Left lung (tissue), 10 donors: ENCODE results near the gene CMBL. TPM values are rescaled to one million over a fixed set of nuclear protein-coding genes. Genes with fewer than 3 reads are reported as not detected.
A peak's percentile ranks its signal among the peaks of the same experiment; 100 is the strongest.

Source experiments
- ATAC-seq: fragments of 200-7000 bp; cut with Tn5 transposase; one replicate; pipeline ENCODE4 v1.9.1; 2020; ENCODE audit warnings: moderate library complexity
- DNase-seq, 4 donors: peaks; one replicate each; pipeline ENCODE4 v3.0.0-alpha.2; 2013 to 2020
- H3K27ac ChIP-seq, 2 donors: fragments of 200-600 bp; sonication (generic) in 1 of 2; one replicate each; pipeline versions ENCODE4 v1.5.0 to v1.8.0; 2020 to 2021
- H3K27me3 ChIP-seq, 2 donors: fragments of 200-600 bp; sonication (generic) in 1 of 2; one replicate each; pipeline versions ENCODE4 v1.5.0 to v1.8.0; 2020 to 2021
- H3K36me3 ChIP-seq, 2 donors: fragments of 200-600 bp; sonication (generic) in 1 of 2; one replicate each; pipeline versions ENCODE4 v1.5.0 to v1.8.0; 2020 to 2021
- H3K4me1 ChIP-seq, 2 donors: fragments of 200-600 bp; one replicate each; pipeline ENCODE4 v1.8.0; 2021
- H3K4me3 ChIP-seq, 2 donors: fragments of 200-600 bp; sonication (generic) in 1 of 2; one replicate each; pipeline versions ENCODE4 v1.5.0 to v1.8.0; 2020 to 2021; ENCODE audit warnings: mild to moderate bottlenecking in 1 of 2
- H3K9me3 ChIP-seq, 2 donors: fragments of 200-600 bp; sonication (generic) in 1 of 2; one replicate each; pipeline versions ENCODE4 v1.5.0 to v1.8.0; 2020 to 2021
- intact Hi-C, 2 donors: fragments of 100-400 bp; cut with DNase I; formaldehyde crosslinking; loops; one replicate each; pipeline versions ENCODE4 v1.11.2 to v1.14.2; 2022
- polyA plus RNA-seq, 6 donors: library from polyadenylated mRNA; unstranded; fragments of 120-200 nt; gene quantifications; one replicate each; pipeline ENCODE4 v1.2.1, GENCODE V29; 2013; ENCODE audit not compliant: insufficient read length in 6 of 6
- total RNA-seq, 2 donors: library from RNA; stranded (reverse); fragmentation: NEBNext Ultra II Directional; extraction: Animal tissue kit (Norgen Biotek cat#: 25700); gene quantifications; one replicate each; pipeline ENCODE4 v1.2.1, GENCODE V29; 2021
- TF ChIP-seq, protein P1 (sequence below), 2 donors: fragments of 200-600 bp; sonication (generic) in 1 of 2; IDR thresholded peaks; one replicate each; pipeline versions ENCODE4 v1.5.0 to v1.8.0; 2021; ENCODE audit warnings: antibody characterized with exemption in 2 of 2
- donor health status: DM: no; HTN: yes; CAD: no.
- donor health status: DM: no; HTN: no; CAD: no.

The CMBL gene
- total and polyA plus RNA-seq, 8 donors = 17.3 to 26.9 (median 22.5) TPM

DNA sequence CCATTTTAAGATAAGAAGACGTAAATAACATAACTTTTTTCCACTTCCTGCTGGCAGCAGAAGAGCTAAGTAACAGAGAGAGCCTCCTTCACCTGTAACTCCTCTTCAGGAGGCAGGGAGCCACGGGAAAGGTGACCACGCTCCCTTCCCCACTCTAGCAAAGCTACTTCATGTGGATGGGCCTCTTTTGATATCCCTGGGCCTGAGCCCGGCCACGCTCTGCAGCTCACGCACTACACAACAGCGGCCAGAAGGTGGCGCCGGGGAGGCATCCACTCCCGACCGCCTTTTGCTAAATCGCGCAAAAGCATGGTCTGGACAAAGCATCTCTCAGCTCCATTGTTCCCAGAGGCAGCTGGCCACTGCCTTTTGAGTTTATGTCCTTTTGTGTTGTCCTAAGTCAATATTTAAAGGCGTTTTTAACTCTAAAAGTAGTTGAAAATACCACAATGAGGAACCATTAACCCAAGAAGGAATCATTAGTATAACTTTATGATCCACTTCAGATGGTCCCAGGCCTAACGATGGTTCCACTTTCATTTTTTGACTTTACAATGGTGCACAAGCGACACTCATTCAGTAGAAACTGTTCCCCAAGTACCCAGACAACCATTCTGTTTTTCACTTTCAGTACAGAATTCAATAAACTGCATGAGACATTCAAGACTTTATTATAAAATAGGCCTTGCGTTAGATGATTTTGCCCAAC is 23.6 kb downstream of the CMBL start:
- H3K36me3 ChIP-seq = no peaks in the 10 kb centered on the region
- no peaks in the 10 kb centered on the region for H3K27me3 ChIP-seq
- peak; percentile 95 for ATAC-seq
- DNase-seq = peak; percentile 72 to 96 (median 85)
- H3K4me1 ChIP-seq = peaks cover 5 to 8% of the 10 kb centered on the region in 2 donors
- intact Hi-C loops = loop anchor here in 1 of 2 donors (10.0 kb wide), 1 partner anchor 141 kb away; no protein-coding TSS in a partner anchor
- H3K9me3 ChIP-seq = no peaks in the 10 kb centered on the region
- TF ChIP-seq, protein P1, sequence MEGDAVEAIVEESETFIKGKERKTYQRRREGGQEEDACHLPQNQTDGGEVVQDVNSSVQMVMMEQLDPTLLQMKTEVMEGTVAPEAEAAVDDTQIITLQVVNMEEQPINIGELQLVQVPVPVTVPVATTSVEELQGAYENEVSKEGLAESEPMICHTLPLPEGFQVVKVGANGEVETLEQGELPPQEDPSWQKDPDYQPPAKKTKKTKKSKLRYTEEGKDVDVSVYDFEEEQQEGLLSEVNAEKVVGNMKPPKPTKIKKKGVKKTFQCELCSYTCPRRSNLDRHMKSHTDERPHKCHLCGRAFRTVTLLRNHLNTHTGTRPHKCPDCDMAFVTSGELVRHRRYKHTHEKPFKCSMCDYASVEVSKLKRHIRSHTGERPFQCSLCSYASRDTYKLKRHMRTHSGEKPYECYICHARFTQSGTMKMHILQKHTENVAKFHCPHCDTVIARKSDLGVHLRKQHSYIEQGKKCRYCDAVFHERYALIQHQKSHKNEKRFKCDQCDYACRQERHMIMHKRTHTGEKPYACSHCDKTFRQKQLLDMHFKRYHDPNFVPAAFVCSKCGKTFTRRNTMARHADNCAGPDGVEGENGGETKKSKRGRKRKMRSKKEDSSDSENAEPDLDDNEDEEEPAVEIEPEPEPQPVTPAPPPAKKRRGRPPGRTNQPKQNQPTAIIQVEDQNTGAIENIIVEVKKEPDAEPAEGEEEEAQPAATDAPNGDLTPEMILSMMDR (IDR thresholded peaks at IDR 0.05) = peak; percentile 93 to 94
- H3K4me3 ChIP-seq = no peak overlapping the region
- no peak overlapping the region for H3K27ac ChIP-seq

DNA sequence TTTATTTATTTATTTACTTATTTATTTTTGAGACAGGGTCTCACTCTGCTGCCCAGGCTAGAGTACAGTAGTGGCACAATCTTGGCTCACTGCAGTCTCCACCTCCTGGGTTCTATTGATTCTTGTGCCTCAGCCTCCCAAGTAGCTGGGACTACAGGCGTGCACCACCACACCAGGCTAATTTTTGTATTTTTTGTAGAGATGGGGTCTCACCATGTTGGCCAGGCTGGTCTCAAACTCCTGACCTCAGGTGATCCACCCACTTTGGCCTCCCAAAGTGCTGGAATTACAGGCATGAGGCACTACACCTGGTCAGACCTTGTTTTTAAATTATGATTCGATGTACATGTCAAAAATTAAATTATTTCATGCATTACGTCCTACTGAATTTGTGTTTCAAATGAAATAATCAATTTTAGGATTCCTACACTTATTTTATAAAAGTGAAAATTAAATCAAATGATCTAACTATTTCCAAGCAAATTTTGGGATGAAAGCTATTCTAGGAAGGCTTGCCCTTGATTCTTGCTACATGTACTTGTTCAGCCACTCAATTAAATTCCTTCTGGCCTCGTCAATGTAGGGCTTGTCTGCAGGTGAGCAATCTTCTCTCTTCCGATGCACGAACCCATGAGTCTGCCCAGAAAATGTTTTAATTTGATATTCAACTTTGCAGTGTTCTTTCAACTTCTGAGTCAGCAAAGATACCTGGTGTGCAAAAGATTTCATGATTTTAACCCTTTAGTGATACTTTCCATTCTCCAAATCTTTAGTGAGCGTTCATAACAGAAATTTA is 27.6 kb downstream of the CMBL start:
- Histone ChIP-seq H3K4me1 (peaks cover 0 to 5% of the 10 kb centered on the region in 2 donors), H3K4me3 (no peak overlapping the region), H3K27ac (no peak overlapping the region), H3K27me3 (no peaks in the 10 kb centered on the region), H3K36me3 (no peaks in the 10 kb centered on the region), H3K9me3 (no peaks in the 10 kb centered on the region)
- TF ChIP-seq, protein P1 (IDR thresholded peaks at IDR 0.05) = no peak
- DNase-seq = no peak
- ATAC-seq = no peak
- intact Hi-C loops = loop anchor here in 1 of 2 donors (10.0 kb wide), 1 partner anchor 145 kb away; no protein-coding TSS in a partner anchor

DNA sequence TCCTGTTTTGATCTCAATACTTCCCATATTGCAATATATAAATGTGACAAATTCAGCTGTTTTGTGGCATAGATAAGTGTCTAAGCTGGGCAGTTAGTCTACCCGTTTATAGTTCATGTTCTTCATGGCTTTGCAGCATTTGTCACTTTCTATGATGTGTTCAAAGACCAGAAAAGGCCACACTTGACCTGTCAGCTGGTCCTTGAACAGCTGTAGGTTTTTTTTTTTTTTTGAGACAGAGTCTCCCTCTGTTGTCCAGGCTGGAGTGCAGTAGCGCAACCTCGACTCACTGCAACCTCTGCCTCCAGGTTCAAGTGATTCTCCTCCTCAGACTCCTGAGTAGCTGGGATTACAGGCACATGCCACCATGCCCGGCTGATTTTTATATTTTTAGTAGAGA is 28.4 kb downstream of the CMBL start:
- intact Hi-C loops = no loop called here
- peaks cover 0 to 5% of the 10 kb centered on the region in 2 donors for H3K4me1 ChIP-seq
- ATAC-seq (no peak), DNase-seq (no peak)
- H3K27ac ChIP-seq = no peak overlapping the region
- no peaks in the 10 kb centered on the region for H3K9me3 ChIP-seq
- no peaks in the 10 kb centered on the region for H3K27me3 ChIP-seq
- no peaks in the 10 kb centered on the region for H3K36me3 ChIP-seq
- H3K4me3 ChIP-seq = no peak overlapping the region
- TF ChIP-seq, protein P1 (IDR thresholded peaks at IDR 0.05) = no peak

DNA sequence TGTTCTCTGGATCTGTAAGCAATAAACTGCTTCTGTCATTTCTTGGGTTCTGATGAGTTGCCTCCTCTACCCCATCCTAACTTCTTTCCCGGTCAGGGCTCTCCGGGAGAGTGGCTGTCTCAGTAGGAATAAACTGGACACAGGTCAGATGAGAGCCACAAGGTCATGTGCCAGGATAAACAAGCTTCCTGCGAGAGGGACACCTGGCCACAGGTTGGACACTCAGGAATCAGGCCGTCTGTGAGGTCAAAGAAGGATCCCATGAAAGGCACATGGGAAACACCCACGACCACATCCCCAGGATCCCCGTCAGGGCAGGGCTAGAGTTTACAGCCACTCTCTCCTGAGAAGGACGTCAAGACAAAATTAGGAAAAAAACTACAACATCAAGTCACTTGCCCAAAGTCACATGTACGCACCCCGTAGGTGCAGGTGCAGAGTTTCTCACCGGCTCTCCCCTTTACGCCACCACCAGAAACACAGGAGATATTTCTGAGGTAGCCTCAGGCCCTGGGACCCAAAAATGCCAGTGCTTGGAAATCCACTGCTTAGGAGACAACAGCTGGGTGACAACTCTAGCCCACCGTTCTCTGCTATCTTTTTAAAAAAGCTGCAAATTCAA is 28.9 kb downstream of the CMBL start:
- no peaks in the 10 kb centered on the region for H3K36me3 ChIP-seq
- no peaks in the 10 kb centered on the region for H3K4me1 ChIP-seq
- H3K27me3 ChIP-seq = no peaks in the 10 kb centered on the region
- H3K9me3 ChIP-seq = no peaks in the 10 kb centered on the region
- DNase-seq = no peak
- intact Hi-C loops = no loop called here
- H3K4me3 ChIP-seq = no peak overlapping the region
- no peak for ATAC-seq
- TF ChIP-seq, protein P1 (IDR thresholded peaks at IDR 0.05) = no peak
- no peak overlapping the region for H3K27ac ChIP-seq
